ENCODE data around the gene FAM168A. TPM values are rescaled to one million over a fixed set of nuclear protein-coding genes. Genes with fewer than 3 reads are reported as not detected.

FAM168A gene
- total RNA-seq, 1 donor from 2014 or later, result 21.2 TPM

DNA sequence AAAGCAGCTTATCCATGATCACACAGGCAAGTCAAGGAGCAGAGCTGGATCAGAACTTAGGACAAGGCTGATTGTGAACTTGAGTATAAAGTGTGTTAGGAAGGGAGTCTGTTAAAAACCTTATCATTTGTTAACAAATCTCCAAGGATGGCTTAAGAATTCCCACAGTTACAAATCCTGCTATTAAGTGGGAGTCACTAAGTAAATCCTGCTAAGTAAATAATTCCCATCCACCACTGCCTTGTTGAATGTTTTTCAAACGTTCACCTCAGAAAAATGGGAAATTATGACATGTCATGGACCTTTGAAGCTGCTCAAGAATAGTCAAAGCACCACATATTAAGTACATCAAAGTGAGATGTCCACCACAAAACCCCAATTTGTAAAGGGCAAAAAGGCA, 88.7 kb downstream of the FAM168A start:
- no peak for DNase-seq (ENCODE audit: low spot score)
- Mint-ChIP-seq H3K36me3 (ENCODE audit: low read depth, unreplicated experiment) (peaks cover 8% of the 10 kb centered on the region), H3K27me3 (ENCODE audit: unreplicated experiment) (peaks cover 2% of the 10 kb centered on the region), H3K4me1 (ENCODE audit: unreplicated experiment) (no peaks in the 10 kb centered on the region), H3K9me3 (ENCODE audit: unreplicated experiment) (no peaks in the 10 kb centered on the region), H3K27ac (ENCODE audit: unreplicated experiment) (no peak overlapping the region), H3K4me3 (ENCODE audit: unreplicated experiment) (no peak overlapping the region)
- TF ChIP-seq, protein P1, sequence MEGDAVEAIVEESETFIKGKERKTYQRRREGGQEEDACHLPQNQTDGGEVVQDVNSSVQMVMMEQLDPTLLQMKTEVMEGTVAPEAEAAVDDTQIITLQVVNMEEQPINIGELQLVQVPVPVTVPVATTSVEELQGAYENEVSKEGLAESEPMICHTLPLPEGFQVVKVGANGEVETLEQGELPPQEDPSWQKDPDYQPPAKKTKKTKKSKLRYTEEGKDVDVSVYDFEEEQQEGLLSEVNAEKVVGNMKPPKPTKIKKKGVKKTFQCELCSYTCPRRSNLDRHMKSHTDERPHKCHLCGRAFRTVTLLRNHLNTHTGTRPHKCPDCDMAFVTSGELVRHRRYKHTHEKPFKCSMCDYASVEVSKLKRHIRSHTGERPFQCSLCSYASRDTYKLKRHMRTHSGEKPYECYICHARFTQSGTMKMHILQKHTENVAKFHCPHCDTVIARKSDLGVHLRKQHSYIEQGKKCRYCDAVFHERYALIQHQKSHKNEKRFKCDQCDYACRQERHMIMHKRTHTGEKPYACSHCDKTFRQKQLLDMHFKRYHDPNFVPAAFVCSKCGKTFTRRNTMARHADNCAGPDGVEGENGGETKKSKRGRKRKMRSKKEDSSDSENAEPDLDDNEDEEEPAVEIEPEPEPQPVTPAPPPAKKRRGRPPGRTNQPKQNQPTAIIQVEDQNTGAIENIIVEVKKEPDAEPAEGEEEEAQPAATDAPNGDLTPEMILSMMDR (IDR thresholded peaks at IDR 0.05; ENCODE audit: unreplicated experiment), result no peak

GRCh38 chr11:73508243-73509176, 89.4 kb downstream of the FAM168A start:
- DNase-seq (ENCODE audit: low spot score), result no peak
- H3K27me3 Mint-ChIP-seq (ENCODE audit: unreplicated experiment), result peaks cover 2% of the 10 kb centered on the region
- no peaks in the 10 kb centered on the region for H3K9me3 Mint-ChIP-seq (ENCODE audit: unreplicated experiment)
- H3K4me3 Mint-ChIP-seq (ENCODE audit: unreplicated experiment), result no peak overlapping the region
- H3K4me1 Mint-ChIP-seq (ENCODE audit: unreplicated experiment), result no peaks in the 10 kb centered on the region
- peaks cover 8% of the 10 kb centered on the region for H3K36me3 Mint-ChIP-seq (ENCODE audit: low read depth, unreplicated experiment)
- TF ChIP-seq, protein P1 (IDR thresholded peaks at IDR 0.05; ENCODE audit: unreplicated experiment), result no peak
- no peak overlapping the region for H3K27ac Mint-ChIP-seq (ENCODE audit: unreplicated experiment)

DNA sequence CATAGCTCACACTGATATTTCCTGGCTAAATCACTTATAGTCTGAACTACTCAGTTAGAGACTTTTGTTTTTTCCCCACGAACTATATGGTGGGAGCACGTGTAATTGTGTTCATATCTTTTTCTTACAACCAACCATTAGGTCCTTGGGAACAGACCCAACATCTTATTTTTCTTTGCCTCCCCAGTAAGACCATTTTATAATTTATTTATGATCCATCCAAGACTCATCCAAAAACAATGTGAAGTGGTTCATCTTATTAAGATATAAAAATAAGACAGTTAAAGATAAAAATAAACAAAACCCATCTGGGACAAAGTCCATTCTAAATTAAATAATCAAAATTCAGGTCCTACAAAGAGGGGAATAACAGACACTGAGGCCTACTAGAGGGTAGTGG, 90.8 kb downstream of the FAM168A start:
- TF ChIP-seq, protein P1 (IDR thresholded peaks at IDR 0.05; ENCODE audit: unreplicated experiment), result no peak
- no peaks in the 10 kb centered on the region for H3K9me3 Mint-ChIP-seq (ENCODE audit: unreplicated experiment)
- no peaks in the 10 kb centered on the region for H3K4me1 Mint-ChIP-seq (ENCODE audit: unreplicated experiment)
- H3K36me3 Mint-ChIP-seq (ENCODE audit: low read depth, unreplicated experiment), result peaks cover 8% of the 10 kb centered on the region
- H3K4me3 Mint-ChIP-seq (ENCODE audit: unreplicated experiment), result no peak overlapping the region
- peaks cover 2% of the 10 kb centered on the region for H3K27me3 Mint-ChIP-seq (ENCODE audit: unreplicated experiment)
- DNase-seq (ENCODE audit: low spot score), result no peak
- no peak overlapping the region for H3K27ac Mint-ChIP-seq (ENCODE audit: unreplicated experiment)

DNA sequence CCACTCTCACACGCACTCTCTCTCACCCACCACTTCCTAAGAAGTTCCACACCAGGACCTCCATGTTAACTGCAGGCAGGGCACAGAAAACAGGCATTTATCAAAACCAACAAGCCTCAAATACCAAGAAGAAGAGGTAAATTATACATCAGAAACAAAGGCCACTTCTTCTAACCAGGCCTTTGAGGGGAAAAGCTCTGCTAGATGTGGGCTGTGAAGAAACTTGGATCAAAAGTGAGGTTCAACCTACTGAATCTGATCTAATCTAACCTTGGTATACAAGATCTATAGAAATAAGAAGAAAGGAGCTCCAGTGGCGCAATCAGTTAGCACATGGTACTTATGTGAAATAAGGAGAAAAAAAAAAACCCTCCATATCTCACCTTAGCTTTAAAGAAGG, 91.9 kb downstream of the FAM168A start:
- H3K27ac Mint-ChIP-seq (ENCODE audit: unreplicated experiment), result no peak overlapping the region
- H3K36me3 Mint-ChIP-seq (ENCODE audit: low read depth, unreplicated experiment), result peaks cover 8% of the 10 kb centered on the region
- H3K4me3 Mint-ChIP-seq (ENCODE audit: unreplicated experiment), result no peak overlapping the region
- H3K4me1 Mint-ChIP-seq (ENCODE audit: unreplicated experiment), result no peaks in the 10 kb centered on the region
- H3K27me3 Mint-ChIP-seq (ENCODE audit: unreplicated experiment), result peaks cover 4% of the 10 kb centered on the region
- no peak for DNase-seq (ENCODE audit: low spot score)
- TF ChIP-seq, protein P1 (IDR thresholded peaks at IDR 0.05; ENCODE audit: unreplicated experiment), result no peak
- no peaks in the 10 kb centered on the region for H3K9me3 Mint-ChIP-seq (ENCODE audit: unreplicated experiment)

GRCh38 chr11:73498343-73498742, 99.6 kb downstream of the FAM168A start:
- Mint-ChIP-seq H3K9me3 (ENCODE audit: unreplicated experiment) (no peaks in the 10 kb centered on the region), H3K27ac (ENCODE audit: unreplicated experiment) (no peak overlapping the region), H3K4me3 (ENCODE audit: unreplicated experiment) (no peak overlapping the region), H3K27me3 (ENCODE audit: unreplicated experiment) (peaks cover 1% of the 10 kb centered on the region), H3K4me1 (ENCODE audit: unreplicated experiment) (peaks cover 2% of the 10 kb centered on the region), H3K36me3 (ENCODE audit: low read depth, unreplicated experiment) (no peaks in the 10 kb centered on the region)
- no peak for DNase-seq (ENCODE audit: low spot score)
- TF ChIP-seq, protein P1 (IDR thresholded peaks at IDR 0.05; ENCODE audit: unreplicated experiment), result no peak

All from endothelial cell (in vitro differentiated cells).